Left ventricle myocardium inferior (tissue), 1 donor: Measurements from ENCODE around the gene MRRF. TPM values are rescaled to one million over a fixed set of nuclear protein-coding genes. Genes with fewer than 3 reads are reported as not detected.
A peak's percentile ranks its signal among the peaks of the same experiment; 100 is the strongest.

Experiments
- DNase-seq: peaks from one replicate; pipeline ENCODE4 v3.0.0-alpha.2; 2020
- H3K27ac ChIP-seq: fragments of 200-600 bp; replicated peaks from 2 replicates; pipeline ENCODE4 v1.8.0; 2021
- H3K27me3 ChIP-seq: fragments of 200-600 bp; 2 replicates; pipeline ENCODE4 v1.8.0; 2021; ENCODE audit warnings: low read depth
- H3K36me3 ChIP-seq: fragments of 200-600 bp; 2 replicates; pipeline ENCODE4 v1.8.0; 2021
- H3K4me1 ChIP-seq: fragments of 200-600 bp; 2 replicates; pipeline ENCODE4 v1.8.0; 2021
- H3K4me3 ChIP-seq: fragments of 200-600 bp; 2 replicates; pipeline ENCODE4 v1.8.0; 2021; ENCODE audit warnings: mild to moderate bottlenecking, moderate library complexity
- H3K9me3 ChIP-seq: fragments of 200-600 bp; replicated peaks from 2 replicates; pipeline ENCODE4 v1.8.0; 2021
- intact Hi-C: fragments of 100-400 bp; cut with micrococcal nuclease; formaldehyde crosslinking; loops from one replicate; pipeline ENCODE4 v1.11.0; 2022
- total RNA-seq: library from RNA; stranded (reverse); fragmentation: NEBNext Ultra II Directional; extraction: Animal tissue kit (Norgen Biotek cat#: 25700); gene quantifications from one replicate; pipeline ENCODE4 v1.2.1, GENCODE V29; 2021
- TF ChIP-seq, protein P1 (sequence below): fragments of 200-600 bp; IDR thresholded peaks from 2 replicates; pipeline ENCODE4 v1.8.0; 2021; ENCODE audit warnings: antibody characterized with exemption, mild to moderate bottlenecking, borderline replicate concordance
- donor health status: DM: no; HTN: yes; CAD: no; lungs with severe emphysema.

The MRRF gene
- total RNA-seq, 1 donor from 2014 or later, result 35.8 TPM

DNA sequence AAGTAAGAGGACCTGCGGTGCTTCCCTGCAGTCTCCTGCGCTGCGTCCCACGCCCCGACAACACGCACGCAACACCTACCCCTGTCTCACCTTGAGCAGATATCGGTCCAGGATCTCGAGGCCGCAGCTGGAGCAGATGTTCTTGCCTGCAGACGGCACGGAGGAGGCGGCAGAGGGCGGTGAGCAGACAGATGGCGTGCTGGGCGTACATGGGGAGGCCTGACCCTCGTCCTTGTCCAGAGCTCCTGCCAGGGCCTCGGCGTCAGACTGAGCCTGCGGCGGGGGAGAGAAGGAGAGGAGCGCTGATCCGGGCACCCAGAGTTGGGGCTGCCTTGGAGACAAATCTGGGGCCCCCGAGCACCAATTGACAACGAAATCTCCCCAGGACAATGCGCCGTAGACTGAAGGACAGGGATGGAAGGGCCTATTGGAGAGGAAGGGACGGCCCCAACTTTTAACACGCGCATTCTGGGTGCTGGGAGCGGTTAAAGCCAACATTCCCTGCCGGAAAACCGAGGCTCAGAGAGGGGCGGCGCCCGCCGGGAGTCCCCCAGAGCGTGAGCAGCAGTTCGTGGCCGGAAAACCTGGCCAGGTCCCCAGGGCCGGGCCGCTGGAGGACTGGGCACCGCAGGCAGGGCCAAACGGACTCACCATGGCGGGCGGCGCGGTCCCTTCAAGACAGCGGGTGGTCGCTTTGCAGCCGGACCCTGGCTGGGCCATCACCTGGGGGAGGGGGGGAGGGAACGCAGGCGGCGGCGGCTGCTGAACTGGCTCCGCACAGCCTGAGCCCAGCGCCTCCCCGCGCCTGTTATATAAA lies 37.7 kb upstream of the MRRF start:
- H3K27me3 ChIP-seq, result peaks cover 100% of the 10 kb centered on the region
- intact Hi-C loops, result no loop called here
- peaks cover 36% of the 10 kb centered on the region for H3K4me1 ChIP-seq
- no peak overlapping the region for H3K27ac ChIP-seq
- H3K4me3 ChIP-seq, result peak overlapping the region; percentile 60
- H3K36me3 ChIP-seq, result no peaks in the 10 kb centered on the region
- no peak for DNase-seq
- H3K9me3 ChIP-seq, result no peaks in the 10 kb centered on the region
- TF ChIP-seq, protein P1, sequence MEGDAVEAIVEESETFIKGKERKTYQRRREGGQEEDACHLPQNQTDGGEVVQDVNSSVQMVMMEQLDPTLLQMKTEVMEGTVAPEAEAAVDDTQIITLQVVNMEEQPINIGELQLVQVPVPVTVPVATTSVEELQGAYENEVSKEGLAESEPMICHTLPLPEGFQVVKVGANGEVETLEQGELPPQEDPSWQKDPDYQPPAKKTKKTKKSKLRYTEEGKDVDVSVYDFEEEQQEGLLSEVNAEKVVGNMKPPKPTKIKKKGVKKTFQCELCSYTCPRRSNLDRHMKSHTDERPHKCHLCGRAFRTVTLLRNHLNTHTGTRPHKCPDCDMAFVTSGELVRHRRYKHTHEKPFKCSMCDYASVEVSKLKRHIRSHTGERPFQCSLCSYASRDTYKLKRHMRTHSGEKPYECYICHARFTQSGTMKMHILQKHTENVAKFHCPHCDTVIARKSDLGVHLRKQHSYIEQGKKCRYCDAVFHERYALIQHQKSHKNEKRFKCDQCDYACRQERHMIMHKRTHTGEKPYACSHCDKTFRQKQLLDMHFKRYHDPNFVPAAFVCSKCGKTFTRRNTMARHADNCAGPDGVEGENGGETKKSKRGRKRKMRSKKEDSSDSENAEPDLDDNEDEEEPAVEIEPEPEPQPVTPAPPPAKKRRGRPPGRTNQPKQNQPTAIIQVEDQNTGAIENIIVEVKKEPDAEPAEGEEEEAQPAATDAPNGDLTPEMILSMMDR, result no peak

DNA sequence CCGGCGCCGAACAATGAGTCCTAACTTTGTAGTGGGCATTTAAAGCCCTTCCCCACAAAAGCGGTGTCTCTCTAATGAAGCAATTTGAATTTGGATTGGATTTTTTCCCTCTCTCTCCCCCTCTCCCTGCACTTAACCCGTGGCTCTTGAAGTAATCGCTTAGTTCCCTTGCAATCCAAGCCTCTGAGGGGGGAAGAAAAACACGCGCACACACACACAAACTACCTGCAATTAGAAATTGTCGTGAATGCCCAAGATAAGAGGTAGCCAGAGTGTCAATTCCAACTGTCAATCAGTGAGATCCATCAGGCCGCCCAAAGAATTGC lies 37.1 kb upstream of the MRRF start:
- H3K9me3 ChIP-seq, result no peaks in the 10 kb centered on the region
- no peaks in the 10 kb centered on the region for H3K36me3 ChIP-seq
- intact Hi-C loops, result no loop called here
- TF ChIP-seq, protein P1, result no peak
- H3K4me1 ChIP-seq, result peaks cover 36% of the 10 kb centered on the region
- peaks cover 100% of the 10 kb centered on the region for H3K27me3 ChIP-seq
- DNase-seq, result no peak
- peak overlapping the region; percentile 60 for H3K4me3 ChIP-seq
- H3K27ac ChIP-seq, result peak overlapping the region; percentile 55

DNA sequence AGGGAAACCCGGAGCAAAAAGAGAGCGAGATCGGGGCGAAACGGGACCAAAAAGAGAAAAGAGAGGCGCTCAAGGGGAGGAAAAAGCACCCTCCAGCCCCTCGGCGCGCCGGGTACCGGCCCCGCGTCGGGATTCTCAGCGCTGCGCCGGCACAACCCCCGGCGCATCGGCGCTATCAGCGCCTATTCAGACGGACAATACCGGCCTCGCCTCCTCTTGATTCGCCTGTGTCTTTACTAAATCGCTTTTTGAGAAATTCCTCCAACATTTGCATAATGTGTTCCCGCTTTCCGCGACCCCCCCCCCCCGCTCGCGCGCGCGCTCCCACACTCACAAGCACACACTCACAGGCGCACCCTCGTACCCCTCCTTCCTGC lies 36.5 kb upstream of the MRRF start:
- TF ChIP-seq, protein P1, result no peak
- no peak for DNase-seq
- H3K27ac ChIP-seq, result peak overlapping the region; percentile 55
- intact Hi-C loops, result no loop called here
- H3K4me1 ChIP-seq, result peaks cover 36% of the 10 kb centered on the region
- H3K27me3 ChIP-seq, result peaks cover 100% of the 10 kb centered on the region
- peak overlapping the region; percentile 60 for H3K4me3 ChIP-seq
- H3K36me3 ChIP-seq, result no peaks in the 10 kb centered on the region
- no peaks in the 10 kb centered on the region for H3K9me3 ChIP-seq

DNA sequence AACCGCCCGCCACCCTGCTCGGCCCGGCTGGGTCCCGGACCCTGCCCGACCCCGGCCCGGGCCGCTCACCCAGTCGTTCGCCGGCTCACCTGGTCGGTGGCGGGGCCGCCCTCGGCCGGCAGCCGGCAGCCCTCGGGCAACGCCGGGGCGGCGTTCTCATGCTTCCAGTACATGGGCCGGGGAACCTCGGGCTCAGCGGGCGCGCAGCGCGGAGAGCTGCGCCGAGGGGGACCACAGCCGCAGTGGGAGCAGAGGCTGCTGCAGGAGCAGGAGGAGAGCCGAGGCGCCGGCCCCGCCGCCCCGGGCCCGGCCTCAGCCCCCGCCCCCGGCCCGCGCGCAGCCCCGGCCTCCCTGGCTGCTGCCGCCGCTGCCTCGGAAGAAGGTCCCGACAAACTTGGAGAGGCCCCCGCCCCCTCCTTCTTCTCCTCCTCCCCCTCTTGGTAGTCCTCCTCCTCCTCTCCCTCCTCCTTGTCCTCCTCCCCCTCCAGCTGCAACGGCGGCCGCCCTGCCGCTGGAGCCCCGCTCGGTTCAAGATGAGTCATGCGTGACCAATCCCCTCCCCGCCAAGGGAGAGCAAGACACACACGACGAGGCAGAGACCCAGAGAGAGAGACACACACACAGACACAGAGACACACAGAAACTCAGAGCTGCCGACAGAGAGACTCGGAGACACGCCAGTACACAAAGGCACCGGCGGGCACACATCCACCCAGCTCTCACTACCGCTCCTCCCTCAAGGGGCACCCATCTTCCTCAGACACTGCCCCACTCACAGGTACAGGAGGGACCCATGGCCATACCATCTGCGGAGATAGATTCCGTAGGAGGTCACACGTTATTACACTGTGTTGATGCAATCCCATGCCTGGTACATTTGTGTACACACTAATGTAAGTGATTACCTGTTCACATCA lies 35.9 kb upstream of the MRRF start, which contains the start of gene LHX6:
Gene LHX6, minus strand, starts transcription at position 390 of the 917 bp plus-strand sequence. Its CDS starts 217 bp downstream, at position 173.
- no peaks in the 10 kb centered on the region for H3K36me3 ChIP-seq
- H3K4me3 ChIP-seq, result peak within 1 kb of the TSS; percentile 60
- TF ChIP-seq, protein P1, result no peak
- DNase-seq, result no peak
- peaks cover 36% of the 10 kb centered on the region for H3K4me1 ChIP-seq
- H3K27me3 ChIP-seq, result peaks cover 96% of the 10 kb centered on the region
- H3K27ac ChIP-seq, result peak within 1 kb of the TSS; percentile 55
- H3K9me3 ChIP-seq, result no peaks in the 10 kb centered on the region
- intact Hi-C loops, result no loop called here

DNA sequence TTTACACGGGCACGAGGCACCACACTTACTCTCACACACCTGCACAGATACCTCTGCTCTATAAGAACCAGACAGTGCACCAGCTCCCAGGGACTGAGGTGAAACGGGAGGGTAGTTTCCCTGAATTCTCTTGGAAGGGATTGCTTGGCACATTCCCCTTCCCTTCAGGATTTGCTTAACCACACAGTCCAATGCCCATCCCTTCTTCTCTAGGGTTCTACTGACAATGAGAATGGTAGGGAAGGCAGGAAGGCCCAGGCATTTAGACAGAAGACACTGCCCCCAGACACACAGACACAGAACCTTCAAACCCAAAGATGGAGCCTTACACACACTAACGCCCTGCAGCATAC lies 35.2 kb upstream of the MRRF start:
- H3K27ac ChIP-seq, result no peak overlapping the region
- intact Hi-C loops, result no loop called here
- H3K27me3 ChIP-seq, result peaks cover 90% of the 10 kb centered on the region
- TF ChIP-seq, protein P1, result no peak
- peaks cover 36% of the 10 kb centered on the region for H3K4me1 ChIP-seq
- DNase-seq, result no peak
- no peaks in the 10 kb centered on the region for H3K36me3 ChIP-seq
- no peaks in the 10 kb centered on the region for H3K9me3 ChIP-seq
- no peak overlapping the region for H3K4me3 ChIP-seq
